Liver (tissue), 3 donors: ENCODE results near the gene CEMIP.

ENCODE experiments used
- EGR1 ChIP-seq, 2 donors: IDR thresholded peaks; 2 replicates each; pipeline ENCODE4 v1.6.1; 2016 to 2018; ENCODE audit warnings: antibody characterized with exemption in 2 of 2, low read depth in 2 of 2
- FOXA1 ChIP-seq: IDR thresholded peaks from 2 replicates; pipeline ENCODE4 v1.6.1; 2016; ENCODE audit warnings: antibody characterized with exemption
- GABPA ChIP-seq, 2 donors: IDR thresholded peaks in 1 of 2; conservative IDR thresholded peaks in 1 of 2; 2 replicates each; pipeline ENCODE4 v1.6.1; 2016; ENCODE audit warnings: antibody characterized with exemption in 2 of 2, mild to moderate bottlenecking in 1 of 2, moderate library complexity in 1 of 2
- RAD21 ChIP-seq, 2 donors: IDR thresholded peaks; 2 replicates each; pipeline ENCODE4 v1.6.1; 2016; ENCODE audit warnings: antibody characterized with exemption in 2 of 2, mild to moderate bottlenecking in 2 of 2
- SP1 ChIP-seq: IDR thresholded peaks from 2 replicates; pipeline ENCODE4 v1.6.1; 2018; ENCODE audit warnings: antibody characterized with exemption, mild to moderate bottlenecking
- YY1 ChIP-seq: IDR thresholded peaks from 2 replicates; pipeline ENCODE4 v1.6.1; 2016; ENCODE audit warnings: antibody characterized with exemption, mild to moderate bottlenecking
- TF ChIP-seq, protein P1 (sequence below): fragments of 150-350 bp; IDR thresholded peaks from 2 replicates; pipeline ENCODE4 v1.5.1; 2017; ENCODE audit warnings: improper control_type of control experiment, low read depth, low read length; ENCODE audit not compliant: missing input control
- TF ChIP-seq, protein P2 (sequence below): IDR thresholded peaks from 2 replicates; pipeline ENCODE4 v1.6.1; 2016; ENCODE audit warnings: antibody characterized with exemption
- TF ChIP-seq, protein P3 (sequence below): IDR thresholded peaks from 2 replicates; pipeline ENCODE4 v1.6.1; 2016; ENCODE audit warnings: antibody characterized with exemption, mild to moderate bottlenecking
- donor health status: healthy.
- donor health status: healthy.

DNA sequence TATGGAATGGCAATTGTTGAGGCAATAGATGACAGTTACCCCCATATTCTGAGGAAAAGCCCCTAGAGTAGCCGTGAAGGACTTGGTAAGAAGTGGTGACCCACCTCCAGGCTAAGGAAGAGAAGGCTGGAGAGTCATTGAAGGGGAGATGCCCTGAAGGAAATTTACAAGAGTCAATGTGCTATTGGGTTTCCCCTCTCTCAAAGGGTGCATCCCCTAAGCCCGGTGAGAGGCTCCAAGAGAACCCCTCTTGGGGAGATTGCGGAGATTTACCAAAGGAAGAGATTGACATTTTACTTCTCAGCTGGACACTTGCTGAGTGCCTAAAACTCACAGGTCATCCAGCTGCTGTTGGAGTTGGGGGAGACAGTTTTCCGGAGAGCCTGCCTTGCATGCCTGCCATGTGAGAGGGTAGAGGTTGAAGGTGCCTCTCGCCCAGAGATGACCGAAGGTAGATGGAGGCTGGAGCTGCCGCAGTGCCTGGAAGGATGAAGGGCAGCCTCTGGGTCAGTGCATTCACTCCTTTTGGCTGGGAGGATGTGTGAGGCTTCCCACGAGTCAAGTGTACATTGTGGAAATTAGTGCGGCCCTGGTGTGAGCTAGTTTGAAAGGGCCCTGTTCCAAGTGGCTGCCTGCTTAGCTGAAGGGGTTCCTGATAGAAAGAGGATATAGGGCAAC lies 179.8 kb downstream of the CEMIP start:
- TF ChIP-seq, protein P1, sequence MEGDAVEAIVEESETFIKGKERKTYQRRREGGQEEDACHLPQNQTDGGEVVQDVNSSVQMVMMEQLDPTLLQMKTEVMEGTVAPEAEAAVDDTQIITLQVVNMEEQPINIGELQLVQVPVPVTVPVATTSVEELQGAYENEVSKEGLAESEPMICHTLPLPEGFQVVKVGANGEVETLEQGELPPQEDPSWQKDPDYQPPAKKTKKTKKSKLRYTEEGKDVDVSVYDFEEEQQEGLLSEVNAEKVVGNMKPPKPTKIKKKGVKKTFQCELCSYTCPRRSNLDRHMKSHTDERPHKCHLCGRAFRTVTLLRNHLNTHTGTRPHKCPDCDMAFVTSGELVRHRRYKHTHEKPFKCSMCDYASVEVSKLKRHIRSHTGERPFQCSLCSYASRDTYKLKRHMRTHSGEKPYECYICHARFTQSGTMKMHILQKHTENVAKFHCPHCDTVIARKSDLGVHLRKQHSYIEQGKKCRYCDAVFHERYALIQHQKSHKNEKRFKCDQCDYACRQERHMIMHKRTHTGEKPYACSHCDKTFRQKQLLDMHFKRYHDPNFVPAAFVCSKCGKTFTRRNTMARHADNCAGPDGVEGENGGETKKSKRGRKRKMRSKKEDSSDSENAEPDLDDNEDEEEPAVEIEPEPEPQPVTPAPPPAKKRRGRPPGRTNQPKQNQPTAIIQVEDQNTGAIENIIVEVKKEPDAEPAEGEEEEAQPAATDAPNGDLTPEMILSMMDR = no peak
- TF ChIP-seq, protein P2, sequence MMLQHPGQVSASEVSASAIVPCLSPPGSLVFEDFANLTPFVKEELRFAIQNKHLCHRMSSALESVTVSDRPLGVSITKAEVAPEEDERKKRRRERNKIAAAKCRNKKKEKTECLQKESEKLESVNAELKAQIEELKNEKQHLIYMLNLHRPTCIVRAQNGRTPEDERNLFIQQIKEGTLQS = no peak
- TF ChIP-seq YY1 = no peak
- TF ChIP-seq SP1 = no peak
- no peak for TF ChIP-seq GABPA (IDR thresholded peaks at IDR 0.05 in 1 of 2, conservative IDR thresholded peaks at IDR 0.05 in 1 of 2)
- TF ChIP-seq EGR1 (IDR thresholded peaks at IDR 0.05; ENCODE audit: low read depth in 2 of 2) = no peak
- TF ChIP-seq RAD21 (IDR thresholded peaks at IDR 0.05) = no peak
- TF ChIP-seq, protein P3, sequence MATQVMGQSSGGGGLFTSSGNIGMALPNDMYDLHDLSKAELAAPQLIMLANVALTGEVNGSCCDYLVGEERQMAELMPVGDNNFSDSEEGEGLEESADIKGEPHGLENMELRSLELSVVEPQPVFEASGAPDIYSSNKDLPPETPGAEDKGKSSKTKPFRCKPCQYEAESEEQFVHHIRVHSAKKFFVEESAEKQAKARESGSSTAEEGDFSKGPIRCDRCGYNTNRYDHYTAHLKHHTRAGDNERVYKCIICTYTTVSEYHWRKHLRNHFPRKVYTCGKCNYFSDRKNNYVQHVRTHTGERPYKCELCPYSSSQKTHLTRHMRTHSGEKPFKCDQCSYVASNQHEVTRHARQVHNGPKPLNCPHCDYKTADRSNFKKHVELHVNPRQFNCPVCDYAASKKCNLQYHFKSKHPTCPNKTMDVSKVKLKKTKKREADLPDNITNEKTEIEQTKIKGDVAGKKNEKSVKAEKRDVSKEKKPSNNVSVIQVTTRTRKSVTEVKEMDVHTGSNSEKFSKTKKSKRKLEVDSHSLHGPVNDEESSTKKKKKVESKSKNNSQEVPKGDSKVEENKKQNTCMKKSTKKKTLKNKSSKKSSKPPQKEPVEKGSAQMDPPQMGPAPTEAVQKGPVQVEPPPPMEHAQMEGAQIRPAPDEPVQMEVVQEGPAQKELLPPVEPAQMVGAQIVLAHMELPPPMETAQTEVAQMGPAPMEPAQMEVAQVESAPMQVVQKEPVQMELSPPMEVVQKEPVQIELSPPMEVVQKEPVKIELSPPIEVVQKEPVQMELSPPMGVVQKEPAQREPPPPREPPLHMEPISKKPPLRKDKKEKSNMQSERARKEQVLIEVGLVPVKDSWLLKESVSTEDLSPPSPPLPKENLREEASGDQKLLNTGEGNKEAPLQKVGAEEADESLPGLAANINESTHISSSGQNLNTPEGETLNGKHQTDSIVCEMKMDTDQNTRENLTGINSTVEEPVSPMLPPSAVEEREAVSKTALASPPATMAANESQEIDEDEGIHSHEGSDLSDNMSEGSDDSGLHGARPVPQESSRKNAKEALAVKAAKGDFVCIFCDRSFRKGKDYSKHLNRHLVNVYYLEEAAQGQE = no peak
- TF ChIP-seq FOXA1 = no peak
